Liver (tissue), 9 donors: ENCODE results near the gene KDM4C. TPM values are rescaled to one million over a fixed set of nuclear protein-coding genes. Genes with fewer than 3 reads are reported as not detected.

Experiments used
- DNase-seq: peaks from one replicate; pipeline ENCODE4 v3.0.0-alpha.2; 2017; ENCODE audit warnings: low spot score
- H3K27ac ChIP-seq, 2 donors: one replicate each; pipeline ENCODE4 v1.7.0; 2013; ENCODE audit warnings: inconsistent platforms in 2 of 2, low read length in 2 of 2, control low read depth in 1 of 2, low read depth in 1 of 2, mild to moderate bottlenecking in 1 of 2
- H3K27me3 ChIP-seq, 4 donors: one replicate each; pipeline versions ENCODE4 v1.6.1 to v1.7.0; 2013; ENCODE audit warnings: low read length in 3 of 4, inconsistent platforms in 1 of 4, mild to moderate bottlenecking in 1 of 4, moderate library complexity in 1 of 4; ENCODE audit not compliant: control insufficient read depth in 4 of 4, insufficient read depth in 4 of 4
- H3K36me3 ChIP-seq, 4 donors: one replicate each; pipeline versions ENCODE4 v1.6.1 to v1.7.0; 2013; ENCODE audit warnings: low read length in 3 of 4, mild to moderate bottlenecking in 3 of 4, low read depth in 1 of 4, moderate library complexity in 1 of 4; ENCODE audit not compliant: control insufficient read depth in 4 of 4, insufficient read depth in 3 of 4
- H3K4me1 ChIP-seq, 4 donors: one replicate each; pipeline versions ENCODE4 v1.6.1 to v1.7.0; 2013; ENCODE audit warnings: low read length in 3 of 4, mild to moderate bottlenecking in 3 of 4, moderate library complexity in 1 of 4; ENCODE audit not compliant: control insufficient read depth in 4 of 4, insufficient read depth in 4 of 4
- H3K4me3 ChIP-seq, 3 donors: one replicate each; pipeline versions ENCODE4 v1.6.1 to v1.7.0; 2013; ENCODE audit warnings: low read length in 3 of 3, control low read depth in 1 of 3, low read depth in 1 of 3, mild to moderate bottlenecking in 1 of 3
- H3K9ac ChIP-seq, 2 donors: one replicate each; pipeline ENCODE4 v1.7.0; 2013; ENCODE audit warnings: low read length in 2 of 2, mild to moderate bottlenecking in 2 of 2, moderate library complexity in 2 of 2, control low read depth in 1 of 2, low read depth in 1 of 2
- H3K9me3 ChIP-seq, 4 donors: one replicate each; pipeline versions ENCODE4 v1.6.1 to v1.7.0; 2013; ENCODE audit warnings: low read length in 3 of 4; ENCODE audit not compliant: control insufficient read depth in 4 of 4
- ATF3 ChIP-seq: IDR thresholded peaks from 2 replicates; pipeline ENCODE4 v1.6.1; 2016; ENCODE audit warnings: antibody characterized with exemption
- CTCF ChIP-seq: fragments of 150-350 bp; IDR thresholded peaks from 2 replicates; pipeline ENCODE4 v1.5.1; 2017; ENCODE audit warnings: improper control_type of control experiment, low read depth, low read length; ENCODE audit not compliant: missing input control
- EGR1 ChIP-seq, 2 donors: IDR thresholded peaks; 2 replicates each; pipeline ENCODE4 v1.6.1; 2016 to 2018; ENCODE audit warnings: antibody characterized with exemption in 2 of 2, low read depth in 2 of 2
- FOXA1 ChIP-seq: IDR thresholded peaks from 2 replicates; pipeline ENCODE4 v1.6.1; 2016; ENCODE audit warnings: antibody characterized with exemption
- GABPA ChIP-seq, 2 donors: IDR thresholded peaks in 1 of 2; conservative IDR thresholded peaks in 1 of 2; 2 replicates each; pipeline ENCODE4 v1.6.1; 2016; ENCODE audit warnings: antibody characterized with exemption in 2 of 2, mild to moderate bottlenecking in 1 of 2, moderate library complexity in 1 of 2
- HNF4A ChIP-seq, 2 donors: conservative IDR thresholded peaks; 2 replicates each; pipeline ENCODE4 v1.6.1; 2016; ENCODE audit warnings: antibody characterized with exemption in 2 of 2, mild to moderate bottlenecking in 2 of 2
- HNF4G ChIP-seq: IDR thresholded peaks from 2 replicates; pipeline ENCODE4 v1.6.1; 2016; ENCODE audit warnings: antibody characterized with exemption
- JUND ChIP-seq, 2 donors: IDR thresholded peaks; 2 replicates each; pipeline ENCODE4 v1.6.1; 2016; ENCODE audit warnings: antibody characterized with exemption in 2 of 2
- RAD21 ChIP-seq, 2 donors: IDR thresholded peaks; 2 replicates each; pipeline ENCODE4 v1.6.1; 2016; ENCODE audit warnings: antibody characterized with exemption in 2 of 2, mild to moderate bottlenecking in 2 of 2
- REST ChIP-seq: IDR thresholded peaks from 2 replicates; pipeline ENCODE4 v1.6.1; 2016; ENCODE audit warnings: antibody characterized with exemption, mild to moderate bottlenecking
- RXRA ChIP-seq, 2 donors: IDR thresholded peaks; 2 replicates each; pipeline ENCODE4 v1.6.1; 2017 to 2018; ENCODE audit warnings: antibody characterized with exemption in 2 of 2, mild to moderate bottlenecking in 1 of 2
- SP1 ChIP-seq: IDR thresholded peaks from 2 replicates; pipeline ENCODE4 v1.6.1; 2018; ENCODE audit warnings: antibody characterized with exemption, mild to moderate bottlenecking
- YY1 ChIP-seq: IDR thresholded peaks from 2 replicates; pipeline ENCODE4 v1.6.1; 2016; ENCODE audit warnings: antibody characterized with exemption, mild to moderate bottlenecking
- ZBTB33 ChIP-seq: IDR thresholded peaks from 2 replicates; pipeline ENCODE4 v1.6.1; 2016; ENCODE audit warnings: antibody characterized with exemption
- WGBS: extraction: QIAGEN DNeasy Blood & Tissue Kit; methylation state at CpG from one replicate; pipeline ENCODE4 v1.1.7; 2013; 5-methylcytosine and 5-hydroxymethylcytosine counted together
- polyA plus RNA-seq, 2 donors: library from polyadenylated mRNA; stranded (reverse) in 1 of 2; unstranded in 1 of 2; fragments of 200-250 nt in 1 of 2; fragments of >200 nt in 1 of 2; fragmentation: Nextera tagmentation in 1 of 2; extraction: Ambion mirVana in 1 of 2; gene quantifications; one replicate each; pipeline versions ENCODE4 v1.2.1 to v1.2.3, GENCODE V29; 2013 to 2015
- total RNA-seq, 2 donors: library from RNA; depleted of rRNA; stranded (reverse); fragments of >200 nt; gene quantifications; one replicate each; pipeline ENCODE4 v1.2.3, GENCODE V29; 2014
- donor health status: healthy.
- donor health status: healthy.
- donor health status: healthy.
- donor health status: healthy.
- donor health status: healthy.

Gene KDM4C
- total and polyA plus RNA-seq, 4 donors = 4.3 to 40.2 (median 24.0) TPM

GRCh38 chr9:7079051-7079450 is 321.3 kb downstream of the KDM4C start:
- no peaks in the 10 kb centered on the region for H3K27me3 ChIP-seq
- 98% methylated on average over 3 of the region's 3 CpGs for WGBS
- TF ChIP-seq REST = no peak
- TF ChIP-seq YY1 = no peak
- TF ChIP-seq RAD21 (IDR thresholded peaks at IDR 0.05) = no peak
- no peak for TF ChIP-seq EGR1 (IDR thresholded peaks at IDR 0.05; ENCODE audit: low read depth in 2 of 2)
- no peak for TF ChIP-seq HNF4G
- no peak for TF ChIP-seq GABPA (IDR thresholded peaks at IDR 0.05 in 1 of 2, conservative IDR thresholded peaks at IDR 0.05 in 1 of 2)
- TF ChIP-seq HNF4A (conservative IDR thresholded peaks at IDR 0.05) = no peak
- TF ChIP-seq ZBTB33 = no peak
- TF ChIP-seq ATF3 = no peak
- no peak for TF ChIP-seq SP1
- no peak for TF ChIP-seq FOXA1
- TF ChIP-seq JUND (IDR thresholded peaks at IDR 0.05) = no peak
- TF ChIP-seq CTCF = no peak
- H3K36me3 ChIP-seq = peaks cover 0 to 14% (median 8%) of the 10 kb centered on the region in 4 donors
- peaks cover 0 to 5% (median 0%) of the 10 kb centered on the region in 4 donors for H3K4me1 ChIP-seq
- H3K9ac ChIP-seq = no peak overlapping the region
- H3K4me3 ChIP-seq = no peak overlapping the region
- no peaks in the 10 kb centered on the region for H3K9me3 ChIP-seq
- DNase-seq = no peak
- H3K27ac ChIP-seq = no peak overlapping the region

GRCh38 chr9:7081065-7081600 is 323.4 kb downstream of the KDM4C start:
- WGBS = 84% methylated on average over 5 of the region's 5 CpGs
- no peaks in the 10 kb centered on the region for H3K9me3 ChIP-seq
- peaks cover 0 to 14% (median 8%) of the 10 kb centered on the region in 4 donors for H3K36me3 ChIP-seq
- no peak overlapping the region for H3K27ac ChIP-seq
- H3K4me3 ChIP-seq = no peak overlapping the region
- no peak for DNase-seq
- TF ChIP-seq RXRA (IDR thresholded peaks at IDR 0.05) (no peak), EGR1 (IDR thresholded peaks at IDR 0.05; ENCODE audit: low read depth in 2 of 2) (no peak)
- H3K9ac ChIP-seq = no peak overlapping the region
- H3K4me1 ChIP-seq = peaks cover 0 to 5% (median 0%) of the 10 kb centered on the region in 4 donors
- H3K27me3 ChIP-seq = no peaks in the 10 kb centered on the region
